A549 (cell line): ENCODE data around the gene WFDC13.

Experiments used
- BCL3 ChIP-seq: fragments of >200 bp; sonication (Bioruptor Twin); formaldehyde crosslinking; IDR thresholded peaks from 3 replicates; pipeline ENCODE4 v1.6.1; 2016
- CBX8 ChIP-seq: fragments of 200-600 bp; sonication (generic); IDR thresholded peaks from 2 replicates; pipeline ENCODE4 v1.6.1; 2016
- CEBPB ChIP-seq, 2 experiments: fragments of >200 bp in 1 of 2; sonication (Bioruptor Twin) in 1 of 2; formaldehyde crosslinking in 1 of 2; IDR thresholded peaks; 2 replicates each; pipeline ENCODE4 v1.6.1; 2012 to 2016
- CTCF ChIP-seq: fragments of >200 bp; sonication (Bioruptor Twin); formaldehyde crosslinking; IDR thresholded peaks from 3 replicates; pipeline ENCODE4 v1.5.1; 2016
- EP300 ChIP-seq, 2 experiments: fragments of >200 bp; sonication (Bioruptor Twin); formaldehyde crosslinking; IDR thresholded peaks; 2 replicates in 1 of 2; 3 replicates in 1 of 2; pipeline ENCODE4 v1.6.1; 2016 to 2017
- JUN ChIP-seq, 2 experiments: fragments of >200 bp; sonication (Bioruptor Twin); formaldehyde crosslinking; IDR thresholded peaks; 2 replicates in 1 of 2; 3 replicates in 1 of 2; pipeline ENCODE4 v1.6.1; 2016 to 2017
- MAFK ChIP-seq: fragments of 450-650 bp; IDR thresholded peaks from 2 replicates; pipeline ENCODE4 v1.6.1; 2014; ENCODE audit not compliant: partially characterized antibody
- MYC ChIP-seq: IDR thresholded peaks from 2 replicates; pipeline ENCODE4 v1.6.1; 2012; ENCODE audit warnings: mild to moderate bottlenecking, inconsistent platforms, low read length, improper control_type of control experiment, borderline replicate concordance
- PBX3 ChIP-seq: IDR thresholded peaks from 2 replicates; pipeline ENCODE4 v1.6.1; 2012
- POLR2A ChIP-seq: IDR thresholded peaks from 2 replicates; pipeline ENCODE4 v1.6.1; 2012; ENCODE audit warnings: mild to moderate bottlenecking, low read length
- RAD21 ChIP-seq, 2 experiments: fragments of >200 bp in 1 of 2; sonication (Bioruptor Twin) in 1 of 2; formaldehyde crosslinking in 1 of 2; IDR thresholded peaks in 1 of 2; conservative IDR thresholded peaks in 1 of 2; 2 replicates in 1 of 2; 3 replicates in 1 of 2; pipeline ENCODE4 v1.6.1; 2012 to 2018; ENCODE audit warnings: inconsistent platforms in 1 of 2
- RCOR1 ChIP-seq: fragments of 150-350 bp; IDR thresholded peaks from 2 replicates; pipeline ENCODE4 v1.6.1; 2014; ENCODE audit warnings: antibody characterized with exemption, low read length, low read depth
- RFX5 ChIP-seq: fragments of 450-650 bp; IDR thresholded peaks from 2 replicates; pipeline ENCODE4 v1.7.1; 2014; ENCODE audit warnings: antibody characterized with exemption, mild to moderate bottlenecking, moderate library complexity
- USF2 ChIP-seq: fragments of 450-650 bp; IDR thresholded peaks from 2 replicates; pipeline ENCODE4 v1.6.1; 2014; ENCODE audit warnings: antibody characterized with exemption

GRCh38 chr20:45758096-45758495, 56.3 kb downstream of the WFDC13 start:
- no peak for TF ChIP-seq CTCF
- TF ChIP-seq BCL3: no peak
- TF ChIP-seq EP300 (IDR thresholded peaks at IDR 0.05): no peak
- no peak for TF ChIP-seq MAFK
- TF ChIP-seq RFX5: no peak
- no peak for TF ChIP-seq USF2
- no peak for TF ChIP-seq POLR2A
- TF ChIP-seq RCOR1: no peak
- TF ChIP-seq PBX3: no peak
- no peak for TF ChIP-seq CEBPB (IDR thresholded peaks at IDR 0.05)
- TF ChIP-seq JUN (IDR thresholded peaks at IDR 0.05): no peak
- TF ChIP-seq CBX8: no peak
- no peak for TF ChIP-seq MYC
- no peak for TF ChIP-seq RAD21 (conservative IDR thresholded peaks at IDR 0.05 in 1 of 2, IDR thresholded peaks at IDR 0.05 in 1 of 2)
